DMS79 treated with DMSO at 0.1 percent for 48 hours (cell line): ENCODE results near the gene WDR37.
"Not testable (repeated sequence)": the region's sequence is repeated elsewhere in the genome, so short reads cannot be mapped to it uniquely, and the experiment has no call there.

Experiments
- DNase-seq: peaks from one replicate; lab custom pipeline; 2025; lab: John Stamatoyannopoulos, UW

WDR37 gene, protein sequence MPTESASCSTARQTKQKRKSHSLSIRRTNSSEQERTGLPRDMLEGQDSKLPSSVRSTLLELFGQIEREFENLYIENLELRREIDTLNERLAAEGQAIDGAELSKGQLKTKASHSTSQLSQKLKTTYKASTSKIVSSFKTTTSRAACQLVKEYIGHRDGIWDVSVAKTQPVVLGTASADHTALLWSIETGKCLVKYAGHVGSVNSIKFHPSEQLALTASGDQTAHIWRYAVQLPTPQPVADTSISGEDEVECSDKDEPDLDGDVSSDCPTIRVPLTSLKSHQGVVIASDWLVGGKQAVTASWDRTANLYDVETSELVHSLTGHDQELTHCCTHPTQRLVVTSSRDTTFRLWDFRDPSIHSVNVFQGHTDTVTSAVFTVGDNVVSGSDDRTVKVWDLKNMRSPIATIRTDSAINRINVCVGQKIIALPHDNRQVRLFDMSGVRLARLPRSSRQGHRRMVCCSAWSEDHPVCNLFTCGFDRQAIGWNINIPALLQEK

DNA sequence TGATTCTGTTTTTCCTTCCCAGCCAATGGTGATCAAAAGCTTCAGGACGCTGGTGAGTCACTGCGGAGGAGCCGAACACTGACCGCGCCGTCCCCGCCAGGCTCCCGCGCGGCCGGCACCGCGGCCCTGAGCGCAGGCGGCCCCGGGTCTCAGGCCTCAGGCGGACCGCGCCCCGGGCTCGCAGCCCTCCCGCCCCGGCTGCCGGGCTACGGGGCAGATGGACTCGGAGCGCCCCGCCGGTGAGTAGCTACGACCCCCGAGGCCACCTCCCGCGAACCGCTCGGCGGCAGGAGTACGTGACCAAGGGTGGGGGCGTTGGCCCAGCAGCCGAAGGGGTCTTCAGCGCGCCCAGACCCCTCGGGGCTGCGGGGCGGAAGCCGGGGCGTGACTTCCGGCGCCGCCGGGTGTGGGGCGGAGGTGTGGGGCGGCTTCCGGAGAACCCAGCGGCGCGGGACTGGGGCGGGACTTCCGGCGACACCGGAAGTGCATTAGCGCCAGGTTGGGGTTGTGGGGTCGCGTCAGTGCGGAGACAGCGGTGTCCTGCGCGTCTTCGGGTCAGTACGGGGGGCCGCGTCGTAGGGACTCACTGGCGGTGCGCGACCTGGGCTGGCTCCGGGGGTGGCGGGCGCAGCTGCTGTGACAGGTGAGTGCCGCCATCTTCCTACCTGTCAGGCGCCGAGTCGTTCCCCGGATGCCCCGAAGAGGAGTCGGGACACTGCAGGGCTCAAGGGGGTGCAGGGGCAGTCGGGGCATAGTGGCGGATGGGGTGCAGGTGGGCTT lies at the start of gene WDR37:
WDR37 (plus strand) TSS at position 60 of the 780 bp plus-strand sequence. CDS start 15,771 bp downstream, outside the sequence.
- DNase-seq: peak; percentile 12

DNA sequence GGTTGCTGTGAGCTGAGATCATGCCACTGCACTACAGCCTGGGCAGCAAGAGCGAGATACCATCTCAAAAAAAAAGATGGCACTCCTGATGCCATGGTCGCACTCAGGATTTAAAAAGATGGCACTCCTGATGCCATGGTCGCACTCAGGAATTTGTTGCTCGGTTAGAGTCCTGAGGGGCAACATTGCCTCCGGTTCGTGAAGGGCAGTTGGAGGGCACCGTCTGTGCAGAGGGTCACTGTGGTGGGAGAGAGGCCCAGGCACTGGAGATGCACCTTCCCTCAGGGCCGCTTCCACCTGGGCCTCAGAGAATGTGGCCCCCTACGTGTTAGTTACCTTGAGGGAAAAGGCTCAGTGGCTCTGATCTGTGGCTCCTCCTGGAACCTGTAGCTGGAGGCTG lies 49.6 kb upstream of the WDR37 start:
- DNase-seq: no peak

DNA sequence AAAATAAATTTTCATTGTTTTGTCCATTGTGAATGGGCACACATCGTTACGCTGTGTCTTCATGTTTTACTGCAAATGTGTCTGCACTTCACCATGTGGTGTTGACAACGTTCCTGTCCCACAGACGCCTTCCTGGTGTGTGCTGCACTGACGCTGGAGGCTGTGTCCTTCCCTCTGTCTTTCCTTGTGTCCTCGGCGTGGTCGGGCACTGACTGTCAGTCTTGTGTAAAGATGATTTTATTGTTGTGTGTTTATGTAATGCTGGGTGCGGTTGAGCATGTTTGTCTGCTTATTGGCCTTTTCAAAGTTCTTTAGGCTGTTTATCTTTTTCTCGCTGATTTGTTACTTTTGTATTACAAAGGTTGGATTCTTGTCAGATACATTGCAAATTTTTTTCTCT lies 48.6 kb upstream of the WDR37 start:
- DNase-seq: no peak

DNA sequence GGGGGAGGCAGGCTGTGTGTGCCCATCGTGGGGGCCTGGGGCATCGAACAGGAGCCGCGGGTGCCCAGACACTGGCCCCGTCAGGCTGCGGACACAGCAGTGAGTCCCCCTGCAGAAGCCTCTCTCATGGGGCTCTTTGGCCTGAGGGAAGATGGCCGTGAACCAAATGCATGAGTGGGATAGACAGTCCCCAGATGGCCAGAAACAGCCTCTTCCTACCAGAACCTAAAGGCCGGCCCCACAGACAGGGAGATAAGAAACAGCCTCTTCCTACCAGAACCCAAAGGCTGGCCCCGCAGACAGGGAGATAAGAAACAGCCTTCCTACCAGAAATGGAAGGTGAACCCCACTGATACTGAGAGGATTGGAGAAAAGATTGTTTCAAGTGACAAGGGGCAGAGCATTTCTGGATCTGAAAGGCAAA lies 47.1 kb upstream of the WDR37 start:
- no peak for DNase-seq

DNA sequence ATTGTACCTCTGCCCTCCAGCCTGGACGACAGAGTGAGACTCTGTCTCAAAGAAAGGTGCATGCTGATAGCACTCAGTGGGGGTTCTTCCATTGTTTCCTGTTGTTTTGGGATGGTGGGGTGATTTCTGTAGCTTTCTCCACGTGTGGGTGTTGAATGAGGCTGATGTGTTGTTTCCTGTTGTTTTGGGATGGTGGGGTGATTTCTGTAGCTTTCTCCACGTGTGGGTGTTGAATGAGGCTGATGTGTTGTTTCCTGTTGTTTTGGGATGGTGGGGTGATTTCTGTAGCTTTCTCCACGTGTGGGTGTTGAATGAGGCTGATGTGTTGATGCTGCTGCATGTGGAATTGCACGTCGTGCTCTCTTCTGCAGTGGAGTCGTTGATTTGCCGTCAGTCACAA lies 46.2 kb upstream of the WDR37 start:
- not testable (repeated sequence) for DNase-seq

DNA sequence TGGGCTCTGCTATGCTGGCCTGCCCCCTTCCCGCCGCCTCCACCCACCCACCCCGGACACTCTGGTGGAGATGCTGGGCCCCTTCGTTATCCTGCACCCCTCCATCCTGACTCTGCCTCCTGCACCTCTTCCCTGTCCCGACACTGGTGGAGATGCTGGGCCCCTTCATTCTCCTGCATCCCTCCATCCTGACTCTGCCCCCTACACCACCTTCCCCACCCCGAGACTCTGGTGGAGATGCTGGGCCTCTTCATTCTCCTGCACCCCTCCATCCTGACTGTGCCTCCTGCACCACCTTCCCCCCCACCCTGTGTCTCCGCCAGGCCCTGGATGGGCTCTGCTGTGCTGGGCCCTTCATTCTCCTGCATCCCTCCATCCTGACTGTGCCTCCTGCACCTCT lies 45.5 kb upstream of the WDR37 start:
- DNase-seq: no peak

DNA sequence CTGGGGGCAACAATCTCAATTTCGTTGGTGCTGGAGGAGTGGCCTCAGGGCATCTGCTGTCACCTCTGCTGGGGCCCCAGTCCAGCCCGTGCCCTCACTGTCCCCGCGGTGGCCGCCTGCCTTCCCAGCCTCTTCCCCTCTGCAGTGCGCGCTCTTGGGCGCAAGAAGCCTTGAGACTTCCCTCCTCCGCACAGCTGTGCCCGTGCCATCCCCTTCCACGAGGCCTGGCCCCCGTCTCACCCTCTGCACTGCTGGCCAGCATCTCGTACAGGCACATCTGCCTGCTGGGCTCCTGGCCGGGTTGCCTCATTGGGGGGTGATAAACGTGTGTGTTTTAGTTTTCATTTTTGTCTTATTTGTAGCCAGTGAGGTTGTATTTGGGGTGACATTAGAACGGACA lies 44.5 kb upstream of the WDR37 start:
- no peak for DNase-seq

DNA sequence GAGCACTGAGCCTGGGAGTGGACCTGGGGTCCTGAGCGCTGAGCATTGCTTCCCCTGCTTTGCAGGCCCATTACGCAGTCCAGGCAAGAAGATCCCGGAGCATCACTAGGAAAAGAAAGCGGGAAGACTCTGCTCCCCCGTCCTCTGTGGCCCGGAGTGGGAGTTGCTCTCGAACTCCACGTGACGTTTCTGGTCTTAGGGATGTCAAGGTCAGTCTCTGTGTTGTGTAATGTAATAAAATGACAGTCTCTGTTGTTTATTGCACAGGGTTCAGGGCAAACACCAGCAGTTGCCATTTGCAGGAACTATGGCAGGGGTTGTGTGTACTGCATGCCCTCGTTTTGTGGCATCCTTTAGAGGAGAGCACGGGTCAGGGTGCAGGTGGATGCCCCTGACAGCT lies 40.5 kb upstream of the WDR37 start:
- DNase-seq: no peak

DNA sequence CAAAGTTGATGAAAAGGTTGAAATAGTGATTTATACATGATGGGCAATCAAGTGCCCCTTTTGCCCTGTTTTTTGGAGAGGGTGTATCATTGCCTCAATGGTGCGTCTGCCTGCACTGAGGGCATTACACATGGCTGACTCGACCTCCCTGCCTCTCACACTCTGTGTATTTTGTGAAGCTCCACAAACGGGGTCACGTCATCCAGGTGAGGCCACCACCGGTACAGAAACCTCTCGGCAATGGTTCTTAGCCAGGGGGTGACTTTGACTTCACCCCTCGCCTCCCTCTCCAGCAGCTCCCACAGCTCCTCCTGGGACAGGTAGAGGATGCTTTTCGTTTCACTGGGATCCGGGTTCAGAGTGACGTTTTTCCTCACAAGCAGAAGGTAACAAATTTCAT lies 36.8 kb upstream of the WDR37 start:
- DNase-seq: no peak

DNA sequence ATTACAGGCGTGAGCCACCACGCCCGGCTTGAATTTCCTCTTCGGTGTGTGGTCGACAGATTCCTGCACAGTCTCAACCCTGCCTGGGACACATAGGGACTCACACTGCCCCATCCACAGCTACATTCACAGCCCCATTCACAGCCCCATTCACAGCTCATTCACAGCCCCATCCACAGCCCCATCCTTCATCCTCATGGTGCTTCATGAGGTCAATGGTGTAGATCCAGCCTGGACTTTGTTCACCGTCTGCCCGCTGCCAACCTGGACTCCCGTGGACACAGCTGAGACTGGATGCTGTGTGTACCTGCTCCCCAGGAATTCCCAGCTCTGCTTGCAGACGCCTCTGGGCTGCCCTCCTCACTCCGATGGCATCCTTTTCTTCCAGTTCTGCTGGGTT lies 35.7 kb upstream of the WDR37 start:
- DNase-seq: no peak

DNA sequence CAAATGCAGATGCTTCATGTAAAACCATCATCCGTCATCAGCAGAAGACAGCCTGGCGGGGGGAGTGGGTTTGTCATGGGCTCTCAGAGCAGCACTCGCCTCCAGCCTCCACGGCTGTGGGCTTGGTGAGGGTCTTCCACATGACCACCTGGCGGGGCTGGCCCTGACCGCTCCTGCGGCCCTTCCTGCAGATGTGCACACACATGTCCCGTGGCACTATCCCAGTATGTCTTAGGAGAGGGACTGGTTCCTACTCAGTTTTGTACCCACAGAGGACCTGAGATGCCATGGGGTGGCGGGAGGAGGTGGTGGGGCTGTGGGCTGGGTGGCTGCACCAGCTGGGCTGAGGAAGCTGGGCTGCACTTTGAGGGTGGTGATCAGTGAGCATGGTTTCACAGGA lies 35.2 kb upstream of the WDR37 start:
- DNase-seq: no peak

DNA sequence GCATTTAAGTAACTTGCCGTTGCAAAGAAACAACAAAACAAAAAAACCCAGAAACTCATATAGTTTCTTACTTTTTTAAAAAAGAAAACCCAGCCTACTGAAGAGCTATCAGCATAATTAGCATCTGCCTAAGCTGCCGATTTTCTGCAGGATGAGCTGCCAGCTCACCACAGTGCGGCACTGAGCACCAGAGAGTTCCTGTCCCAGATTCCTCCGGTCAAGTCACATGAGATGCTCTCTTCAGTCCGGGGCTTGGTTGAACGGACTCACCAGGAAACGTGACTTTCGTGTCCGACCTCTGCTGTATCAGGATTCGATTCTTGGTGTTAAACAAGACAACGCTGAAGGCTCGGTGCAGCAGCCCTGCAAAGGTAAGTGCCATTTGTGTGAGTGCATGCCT lies 33.8 kb upstream of the WDR37 start:
- DNase-seq: no peak

DNA sequence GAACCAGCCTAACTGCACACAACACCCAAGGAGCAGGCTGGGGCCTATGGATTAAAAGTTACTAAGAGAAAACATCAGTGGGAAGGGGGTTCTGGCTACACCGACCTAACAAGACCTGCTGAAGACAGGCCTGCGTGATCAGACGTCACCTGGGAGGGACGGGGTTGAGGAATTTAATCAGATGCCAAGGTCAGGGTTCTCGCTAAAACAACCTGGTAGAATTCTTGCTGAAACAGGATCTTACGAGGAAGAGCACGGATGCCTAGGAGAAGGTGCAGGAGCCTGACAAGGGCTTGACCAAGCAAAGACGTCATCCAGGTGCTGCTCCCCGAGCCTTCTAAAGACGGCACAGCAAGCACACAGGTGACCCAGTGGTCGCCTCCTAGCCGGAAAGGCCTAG lies 32.1 kb upstream of the WDR37 start:
- no peak for DNase-seq

DNA sequence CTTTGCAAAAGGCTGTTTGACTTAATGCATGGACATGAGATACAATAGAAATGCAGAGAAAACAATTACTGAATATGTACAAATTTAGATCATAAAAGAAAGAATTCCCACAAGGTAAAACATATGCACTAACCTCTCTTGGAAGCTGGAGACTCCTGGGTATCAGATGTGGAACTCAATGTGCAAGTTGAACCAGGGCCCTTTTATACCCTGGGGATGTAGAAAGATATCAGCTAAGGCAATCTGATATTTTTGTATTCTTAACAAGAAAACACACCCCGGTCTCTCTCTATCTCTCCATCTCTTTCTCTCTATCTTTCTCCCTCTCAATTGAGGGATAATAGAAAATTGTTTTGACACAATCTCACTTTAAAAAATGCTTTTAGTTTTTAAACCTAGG lies 30.5 kb upstream of the WDR37 start, which contains the start of gene IDI2:
IDI2 (minus strand) TSS at position 177 of the 400 bp plus-strand sequence. CDS start 1,136 bp downstream, outside the sequence.
- no peak for DNase-seq

DNA sequence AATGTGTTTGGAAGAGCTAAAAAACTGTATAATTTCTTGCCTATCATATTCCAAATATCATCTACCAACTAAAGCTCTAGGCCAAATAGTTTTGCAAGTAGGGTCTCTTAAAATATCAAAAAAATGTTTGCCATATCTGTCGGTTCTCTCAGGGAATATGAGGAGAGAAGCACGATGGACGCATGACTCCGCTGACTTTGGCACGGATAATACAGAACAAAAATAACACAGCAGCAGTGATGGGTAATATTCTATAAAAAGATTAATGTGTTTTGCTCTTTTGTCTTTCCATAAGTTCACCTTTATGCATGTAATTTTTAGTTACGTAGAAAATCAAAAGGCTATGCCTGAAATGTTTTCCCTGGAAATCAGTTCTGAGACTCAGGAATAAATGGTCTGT lies 29.6 kb upstream of the WDR37 start:
- no peak for DNase-seq

DNA sequence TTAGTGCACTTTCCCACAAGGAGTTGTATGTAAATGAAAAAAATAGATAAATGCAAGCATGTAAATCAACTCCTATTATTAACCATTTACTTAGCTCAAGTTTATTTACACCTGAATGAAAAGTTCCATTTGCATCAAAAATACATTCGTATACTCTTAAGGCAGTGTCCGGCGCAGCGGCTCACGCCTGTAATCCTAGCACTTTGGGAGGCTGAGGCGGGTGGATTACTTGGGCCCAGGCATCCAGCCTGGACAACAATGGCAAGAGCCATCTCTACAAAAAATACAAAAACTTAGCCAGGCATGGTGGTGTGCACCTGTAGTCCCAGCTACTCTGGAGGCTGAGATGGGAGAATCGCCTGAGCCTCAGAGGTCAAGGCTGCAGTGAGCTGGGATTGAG lies 26.3 kb upstream of the WDR37 start:
- no peak for DNase-seq

DNA sequence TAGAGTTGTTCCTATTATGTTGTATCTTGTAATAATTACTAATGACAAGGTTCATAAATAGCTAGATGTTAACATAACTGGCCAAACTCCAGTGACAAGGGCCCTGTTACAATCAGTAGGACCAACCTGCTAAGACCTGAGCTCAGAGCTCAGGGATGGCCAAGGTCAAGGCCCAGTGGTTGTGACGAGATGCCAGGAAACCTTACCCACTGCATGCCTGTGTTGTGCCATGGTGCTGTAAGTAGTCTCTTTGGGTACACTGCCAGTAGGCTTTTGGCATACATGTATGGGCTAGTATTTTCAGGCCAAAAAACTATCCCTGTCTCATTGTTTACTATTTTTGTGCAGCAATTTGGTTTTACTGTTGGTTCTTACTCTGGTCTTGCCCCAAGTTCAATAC lies 22.6 kb upstream of the WDR37 start:
- no peak for DNase-seq

DNA sequence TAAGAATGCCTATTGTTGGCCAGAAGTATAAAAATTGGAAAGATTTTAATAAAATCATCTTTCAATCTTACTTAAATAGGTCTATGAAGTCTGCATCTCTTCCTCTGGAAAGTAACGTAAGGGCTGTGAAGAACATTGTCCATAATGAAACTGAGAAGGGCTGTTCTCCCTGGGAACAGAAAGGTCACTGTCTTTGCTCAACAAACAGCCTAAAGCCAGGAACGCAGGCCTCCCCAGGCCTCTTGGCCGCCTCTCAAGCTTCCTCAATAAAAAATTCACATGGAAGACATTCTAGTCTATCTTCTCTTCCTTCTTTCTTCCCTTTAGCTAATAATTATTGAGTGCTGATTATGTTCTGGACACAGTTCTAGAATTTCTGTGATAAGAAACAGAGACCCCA lies 21.4 kb upstream of the WDR37 start:
- no peak for DNase-seq

DNA sequence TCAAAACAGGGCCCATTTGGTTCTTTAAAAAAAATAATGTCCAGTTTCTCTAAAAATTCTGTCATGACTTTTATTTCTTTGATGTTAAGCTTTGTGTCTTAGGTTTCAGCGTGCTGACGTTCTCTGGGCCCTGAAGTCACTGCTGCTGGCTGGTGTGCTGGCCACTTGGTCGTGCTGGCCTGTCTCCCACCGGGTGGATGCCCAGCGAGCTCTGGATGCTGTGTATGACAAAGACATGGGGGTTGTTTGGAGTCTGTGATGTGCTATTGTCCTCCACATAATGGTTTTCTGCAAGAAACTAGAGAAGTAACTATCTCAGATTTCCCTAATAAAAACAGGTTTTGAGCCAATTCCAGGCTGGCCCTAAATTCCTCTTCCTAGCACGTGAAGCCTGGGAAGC lies 21.0 kb upstream of the WDR37 start:
- no peak for DNase-seq

DNA sequence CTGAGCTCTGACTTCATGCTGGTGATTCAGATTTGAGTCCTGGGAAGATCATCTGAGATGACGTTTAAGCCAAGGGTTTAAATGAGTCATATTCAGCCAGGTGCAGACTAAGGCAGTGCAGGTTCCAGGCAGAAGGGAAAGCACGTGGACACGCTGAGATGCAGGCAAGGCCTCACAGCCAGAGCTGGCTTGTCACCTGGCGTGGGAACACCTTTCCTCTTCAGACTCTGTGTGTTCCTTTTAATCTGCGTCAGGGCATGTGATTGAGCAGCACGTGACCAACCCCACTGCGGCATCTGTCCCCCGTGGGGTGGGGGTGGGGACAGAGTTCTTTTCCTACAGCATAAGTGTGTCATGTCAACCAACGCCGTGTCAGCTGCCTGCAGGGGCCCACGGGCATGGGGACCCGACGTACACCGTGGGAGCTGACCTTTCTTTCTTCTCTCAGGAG lies 19.8 kb upstream of the WDR37 start:
- DNase-seq: no peak

DNA sequence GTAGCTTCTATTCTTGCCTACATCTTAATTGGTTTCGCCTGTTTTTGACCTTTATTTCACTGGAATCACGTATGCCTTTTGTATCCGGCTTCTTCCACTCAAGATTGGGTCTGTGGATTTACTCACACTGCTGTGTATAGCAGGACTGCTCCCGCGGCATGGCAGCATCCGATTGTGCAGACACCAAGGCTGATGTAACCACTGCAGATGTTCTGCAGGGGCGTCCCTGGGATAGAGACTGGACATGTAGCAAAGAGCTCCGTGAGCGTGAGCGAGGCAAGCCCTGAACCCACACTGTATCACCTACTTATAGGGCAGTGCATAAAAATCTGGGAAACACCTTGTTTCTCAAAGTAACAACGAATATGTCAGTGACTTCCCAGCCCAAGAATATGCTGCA lies 19.1 kb upstream of the WDR37 start:
- DNase-seq: no peak

DNA sequence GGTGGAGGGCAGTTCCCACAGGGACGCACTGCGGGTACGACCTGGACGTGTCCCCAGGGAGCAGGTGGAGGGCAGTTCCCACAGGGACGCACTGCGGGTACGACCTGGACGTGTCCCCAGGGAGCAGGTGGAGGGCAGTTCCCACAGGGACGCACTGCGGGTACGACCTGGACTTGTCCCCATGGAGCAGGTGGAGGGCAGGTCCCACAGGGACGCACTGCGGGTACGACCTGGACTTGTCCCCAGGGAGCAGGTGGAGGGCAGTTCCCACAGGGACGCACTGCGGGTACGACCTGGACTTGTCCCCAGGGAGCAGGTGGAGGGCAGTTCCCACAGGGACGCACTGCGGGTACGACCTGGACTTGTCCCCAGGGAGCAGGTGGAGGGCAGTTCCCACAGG lies 17.4 kb upstream of the WDR37 start:
- DNase-seq: not testable (repeated sequence)

DNA sequence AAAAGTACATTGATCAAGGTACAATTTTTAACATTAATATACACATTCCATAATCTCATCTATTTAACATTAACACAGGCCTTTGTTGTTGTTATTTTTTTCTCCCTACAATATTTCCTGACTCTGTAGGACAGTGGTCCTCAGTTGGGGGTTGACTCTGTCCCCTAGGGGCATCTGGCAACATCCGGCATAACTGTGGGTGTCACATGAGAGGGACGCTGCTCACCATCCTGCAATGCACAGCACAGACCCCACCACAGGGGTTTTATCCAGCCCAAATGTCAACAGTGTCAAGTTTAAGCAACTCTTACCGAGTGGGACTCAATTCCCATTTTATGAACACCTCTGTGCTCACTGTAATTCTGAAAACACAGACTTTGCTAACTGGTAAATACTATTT lies 16.1 kb upstream of the WDR37 start:
- DNase-seq: no peak
